SKM-1 treated with dmso at 0.1 percent for 144 hours (cell line): ENCODE results near the gene TM4SF4.

Experiments
- DNase-seq: peaks from one replicate; lab custom pipeline; 2025; ENCODE audit not compliant: unreplicated experiment; lab: John Stamatoyannopoulos, UW

Gene TM4SF4

DNA sequence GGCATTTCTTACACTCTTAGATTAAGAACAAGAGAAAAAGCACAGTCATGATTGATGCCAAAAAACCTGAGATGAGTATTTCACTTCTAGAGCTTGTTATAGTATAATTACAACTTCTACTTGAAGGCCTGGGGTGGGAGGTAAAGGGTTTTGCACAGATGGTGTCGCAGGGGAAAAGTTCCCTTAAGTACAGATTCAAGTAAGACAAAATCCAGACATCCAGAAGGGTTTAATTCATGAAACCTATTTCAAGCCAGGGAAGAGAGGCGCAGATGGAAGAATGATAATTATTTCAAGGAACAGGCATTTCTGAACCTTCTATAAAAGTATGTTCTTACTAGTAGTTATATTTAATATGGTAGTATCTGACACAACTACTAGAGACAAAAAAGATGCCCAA is 70.6 kb downstream of the TM4SF4 start:
- no peak for DNase-seq

DNA sequence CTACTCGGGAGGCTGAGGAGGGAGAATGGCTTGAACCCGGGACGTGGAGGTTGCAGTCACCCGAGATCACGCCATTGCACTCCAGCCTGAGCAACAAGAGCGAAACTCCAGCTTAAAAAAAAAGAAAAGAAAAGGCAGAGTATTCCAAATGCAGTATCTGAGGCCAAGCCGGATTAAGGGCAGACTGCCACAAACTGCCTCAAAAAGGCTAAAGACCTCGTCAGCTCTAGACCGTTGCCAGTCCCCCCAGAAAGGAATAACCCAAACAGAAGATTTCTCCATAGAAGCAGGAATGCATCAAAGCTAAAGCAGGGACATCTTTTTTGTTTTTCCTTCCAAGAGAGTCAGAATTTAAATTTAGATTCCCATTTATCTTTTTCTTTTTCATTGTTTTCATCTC is 72.9 kb downstream of the TM4SF4 start:
- DNase-seq: no peak

DNA sequence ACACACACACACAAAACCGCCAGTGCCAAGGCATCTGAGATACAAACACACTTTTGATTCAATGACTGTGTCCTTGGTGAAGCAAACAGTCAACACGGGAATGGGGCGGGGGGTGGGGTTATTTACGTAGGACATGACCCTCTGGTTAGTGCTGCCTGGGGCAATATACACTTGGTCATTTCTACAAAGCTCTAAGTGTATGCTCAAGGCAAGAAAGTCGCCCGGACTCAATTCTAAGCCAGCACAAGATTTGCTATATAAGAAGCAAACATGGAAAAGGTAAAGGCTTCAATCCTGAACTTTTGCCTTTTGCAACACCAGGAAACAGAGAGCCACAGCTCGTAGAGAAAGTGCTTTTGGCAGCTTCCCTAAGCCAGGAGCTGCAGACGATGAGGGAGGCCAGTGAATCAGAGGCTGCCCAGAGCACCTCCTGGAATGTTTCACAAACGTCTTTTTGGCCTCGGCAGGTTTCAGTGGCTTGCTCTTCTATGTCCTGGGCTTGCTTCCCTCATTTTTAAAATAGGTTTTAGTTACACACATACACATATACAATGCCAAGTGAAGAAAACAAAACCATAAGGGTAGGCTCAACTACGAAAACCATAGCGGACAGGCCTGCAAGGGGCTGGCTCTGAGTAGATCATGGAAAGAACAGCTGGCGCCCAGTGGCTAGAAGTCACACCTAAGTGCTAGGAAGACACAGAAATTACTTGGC is 73.6 kb downstream of the TM4SF4 start:
- no peak for DNase-seq

DNA sequence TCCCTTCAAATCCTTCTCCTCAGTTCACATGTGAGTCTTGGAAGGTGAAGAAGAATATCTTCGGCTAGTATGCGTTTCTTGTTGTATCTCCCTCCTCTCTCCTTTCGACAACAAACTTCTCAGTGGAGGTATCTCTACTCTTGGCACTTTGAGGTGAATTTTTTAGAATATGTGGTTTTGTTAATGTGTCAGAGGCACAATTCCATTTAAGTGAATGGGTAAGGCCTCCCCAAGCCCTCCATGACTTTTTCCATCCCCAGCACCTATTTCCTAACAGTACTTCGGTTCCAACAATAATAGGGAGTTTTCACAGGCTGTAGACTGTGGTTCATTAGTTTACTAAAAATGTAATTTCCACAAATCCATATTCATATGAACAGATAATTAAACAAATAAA is 74.2 kb downstream of the TM4SF4 start:
- no peak for DNase-seq

DNA sequence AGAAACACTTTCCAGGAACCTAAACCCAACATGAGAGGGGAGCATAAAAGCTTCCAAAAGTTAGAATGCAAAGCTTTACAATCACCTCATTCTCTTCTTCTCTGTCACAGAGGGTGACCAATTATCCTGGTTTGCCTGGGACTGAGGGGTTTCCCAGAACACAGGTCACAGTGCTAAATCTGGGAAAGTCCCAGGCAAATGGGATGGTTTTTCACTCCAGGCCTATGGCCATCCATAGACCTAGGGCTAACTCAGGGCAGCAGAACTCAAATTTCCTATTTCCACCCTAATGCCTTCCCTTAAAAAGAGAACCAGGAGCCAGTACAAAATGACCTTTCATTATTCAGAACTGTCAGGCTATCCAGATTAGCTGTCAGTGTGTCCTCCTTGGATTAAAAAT is 77.0 kb downstream of the TM4SF4 start:
- DNase-seq: no peak

DNA sequence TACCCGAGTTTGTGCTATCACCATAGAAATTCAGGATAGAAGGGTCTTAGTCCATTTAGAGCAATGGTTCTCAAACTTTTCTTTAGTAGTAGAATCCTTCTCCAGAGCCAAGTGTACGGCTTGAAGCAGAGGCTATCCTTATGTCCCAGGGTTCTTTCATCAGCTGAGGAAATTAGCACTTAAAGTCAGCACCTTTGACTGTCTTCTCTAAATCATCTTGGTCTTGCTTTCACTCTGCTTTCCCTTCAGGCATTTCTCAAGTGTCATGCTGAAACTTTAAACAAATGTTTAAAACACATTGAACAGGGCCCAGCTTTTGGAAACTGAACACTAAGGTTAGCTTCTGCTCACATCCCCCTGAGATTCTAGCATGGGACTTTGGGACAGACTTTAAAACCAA is 78.2 kb downstream of the TM4SF4 start:
- no peak for DNase-seq
